Stimulated activated CD8-positive, alpha-beta memory T cell treated with anti-CD3 and anti-CD28 coated beads, Interleukin-7, amount 100 ng/mL, for 1 hour (primary cell): ENCODE measurements around the gene DPAGT1.
"Not testable (repeated sequence)": the region's sequence is repeated elsewhere in the genome, so short reads cannot be mapped to it uniquely, and the experiment has no call there.

ENCODE experiments used
- DNase-seq, 2 donors: peaks; one replicate each; pipeline ENCODE4 v3.0.0-alpha.2; 2020; ENCODE audit warnings: low read depth in 2 of 2

DPAGT1 gene

GRCh38 chr11:119115484-119116234, 14.0 kb upstream of the DPAGT1 start:
- no peak for DNase-seq

DNA sequence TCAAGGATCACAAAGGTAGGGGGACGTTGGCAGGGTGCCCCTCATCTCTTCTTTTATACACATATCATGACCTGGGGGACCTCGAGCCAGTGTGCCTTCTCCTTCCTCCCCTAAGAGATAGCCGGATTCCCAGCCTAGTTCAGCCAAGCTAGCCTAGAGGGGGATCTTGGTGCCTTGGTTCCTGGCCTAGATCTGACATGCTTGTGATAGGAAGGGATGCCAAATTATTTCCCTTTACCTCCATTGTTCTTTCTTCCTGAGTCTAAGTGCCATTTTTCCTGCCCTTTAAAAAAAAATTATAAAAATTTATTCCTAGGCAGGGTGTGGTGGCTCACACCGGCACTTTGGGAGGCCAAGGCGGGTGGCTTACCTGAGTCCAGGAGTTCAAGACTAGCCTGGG, 12.7 kb upstream of the DPAGT1 start:
- no peak for DNase-seq

DNA sequence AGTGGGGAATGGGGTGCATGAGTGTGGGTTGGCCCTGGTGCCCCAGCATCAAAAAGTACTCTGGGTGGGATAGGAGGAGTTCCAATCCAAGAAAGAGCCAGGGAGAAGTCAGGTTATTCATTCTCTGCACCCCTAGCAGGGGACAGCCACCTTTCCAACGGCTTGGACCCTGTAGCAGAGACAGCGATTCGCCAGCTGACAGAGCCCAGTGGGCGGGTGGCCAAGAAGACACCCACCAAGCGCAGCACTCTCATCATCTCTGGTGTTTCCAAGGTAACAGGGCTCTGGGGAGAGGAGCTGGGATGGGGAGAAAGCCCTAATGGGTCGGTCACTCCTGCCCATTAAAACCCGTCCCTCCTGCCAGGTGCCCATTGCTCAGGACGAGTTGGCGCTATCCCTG, 12.1 kb upstream of the DPAGT1 start:
- DNase-seq, result no peak

DNA sequence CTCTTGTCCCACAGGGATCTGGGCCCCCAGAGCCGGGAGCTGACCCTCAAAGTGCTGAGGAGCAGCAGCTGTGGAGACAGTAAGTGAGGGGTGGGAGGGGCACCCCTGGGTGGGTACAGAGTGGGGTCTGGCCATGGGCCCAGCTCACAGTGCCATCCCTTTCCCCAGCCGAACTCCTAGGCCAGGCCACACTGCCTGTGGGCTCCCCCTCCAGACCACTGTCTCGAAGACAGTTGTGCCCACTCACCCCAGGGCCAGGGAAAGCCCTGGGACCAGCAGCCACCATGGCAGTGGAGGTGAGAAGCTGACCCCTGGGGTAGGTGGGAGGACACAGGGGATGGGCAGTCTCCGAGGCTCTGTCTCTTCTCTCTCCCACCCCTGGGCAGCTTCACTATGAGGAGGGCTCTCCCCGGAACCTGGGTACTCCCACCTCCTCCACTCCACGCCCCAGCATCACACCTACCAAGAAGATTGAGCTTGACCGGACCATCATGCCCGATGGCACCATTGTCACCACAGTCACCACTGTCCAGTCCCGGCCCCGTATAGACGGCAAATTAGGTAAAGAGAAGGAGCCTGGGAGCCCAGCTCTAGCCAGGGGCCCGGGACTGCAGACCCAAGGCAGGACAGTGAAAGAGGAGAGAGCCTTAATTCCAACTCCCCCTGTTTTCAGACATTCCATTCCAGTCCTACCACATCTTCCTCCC, 10.8 kb upstream of the DPAGT1 start:
- no peak for DNase-seq

GRCh38 chr11:119111361-119111925, 9.8 kb upstream of the DPAGT1 start:
- DNase-seq, result no peak

DNA sequence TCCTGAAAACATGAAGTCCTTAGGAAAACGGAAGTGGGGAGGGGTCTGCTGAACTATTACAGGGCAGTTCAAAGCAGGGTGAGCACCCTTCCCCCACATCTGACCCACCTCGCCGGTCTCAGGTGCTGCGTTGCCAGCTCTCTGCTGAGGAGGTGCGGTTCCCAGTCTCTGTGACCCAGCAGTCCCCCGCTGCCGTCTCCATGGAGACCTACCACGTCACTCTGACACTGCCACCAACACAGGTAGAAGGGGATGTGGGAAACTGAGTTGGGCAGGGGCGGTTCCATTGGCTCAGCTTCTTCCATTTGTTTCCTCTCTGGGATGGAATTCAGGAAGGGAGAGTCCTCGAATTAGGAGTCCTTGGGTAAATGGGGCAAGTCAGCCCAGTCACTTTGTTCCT, 8.8 kb upstream of the DPAGT1 start:
- DNase-seq, result no peak

GRCh38 chr11:119109843-119110242, 8.2 kb upstream of the DPAGT1 start:
- DNase-seq, result no peak

GRCh38 chr11:119108857-119109221, 7.2 kb upstream of the DPAGT1 start:
- no peak for DNase-seq

DNA sequence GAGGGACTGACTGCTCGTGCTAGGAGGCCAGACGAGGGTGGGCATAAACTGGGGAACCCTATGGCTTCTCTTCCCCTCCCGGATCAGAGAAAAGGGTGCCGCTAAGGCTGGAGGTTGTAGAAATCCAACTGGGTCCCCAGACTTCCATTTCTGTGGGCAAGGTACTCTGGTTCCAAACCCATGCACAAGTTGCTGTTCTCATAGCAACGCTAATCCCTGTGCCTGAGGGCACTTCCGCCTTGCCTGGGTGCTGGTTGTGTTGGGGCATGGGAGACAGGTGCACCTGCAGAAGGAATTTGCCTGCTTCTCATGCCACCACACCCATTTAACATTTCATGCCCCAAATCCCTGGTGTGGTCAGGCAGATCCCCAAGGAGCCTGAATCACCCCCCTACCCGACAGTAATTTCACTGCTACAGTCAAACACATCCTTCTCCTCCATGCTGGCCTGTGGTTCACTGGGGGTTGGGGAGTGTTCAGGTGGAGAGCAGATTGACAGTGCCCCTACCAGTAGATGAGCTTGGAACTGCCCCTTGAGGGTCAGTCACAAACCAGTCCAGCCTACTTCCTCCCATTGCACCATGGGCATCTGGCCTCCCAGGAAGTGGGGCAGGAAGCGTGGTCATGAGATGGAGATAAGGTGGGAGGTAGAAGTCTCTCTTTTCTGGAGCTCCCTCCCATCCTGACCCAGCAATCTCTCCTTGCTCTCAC, 6.6 kb upstream of the DPAGT1 start:
- no peak for DNase-seq

GRCh38 chr11:119107538-119108145, 6.0 kb upstream of the DPAGT1 start:
- DNase-seq, result no peak

DNA sequence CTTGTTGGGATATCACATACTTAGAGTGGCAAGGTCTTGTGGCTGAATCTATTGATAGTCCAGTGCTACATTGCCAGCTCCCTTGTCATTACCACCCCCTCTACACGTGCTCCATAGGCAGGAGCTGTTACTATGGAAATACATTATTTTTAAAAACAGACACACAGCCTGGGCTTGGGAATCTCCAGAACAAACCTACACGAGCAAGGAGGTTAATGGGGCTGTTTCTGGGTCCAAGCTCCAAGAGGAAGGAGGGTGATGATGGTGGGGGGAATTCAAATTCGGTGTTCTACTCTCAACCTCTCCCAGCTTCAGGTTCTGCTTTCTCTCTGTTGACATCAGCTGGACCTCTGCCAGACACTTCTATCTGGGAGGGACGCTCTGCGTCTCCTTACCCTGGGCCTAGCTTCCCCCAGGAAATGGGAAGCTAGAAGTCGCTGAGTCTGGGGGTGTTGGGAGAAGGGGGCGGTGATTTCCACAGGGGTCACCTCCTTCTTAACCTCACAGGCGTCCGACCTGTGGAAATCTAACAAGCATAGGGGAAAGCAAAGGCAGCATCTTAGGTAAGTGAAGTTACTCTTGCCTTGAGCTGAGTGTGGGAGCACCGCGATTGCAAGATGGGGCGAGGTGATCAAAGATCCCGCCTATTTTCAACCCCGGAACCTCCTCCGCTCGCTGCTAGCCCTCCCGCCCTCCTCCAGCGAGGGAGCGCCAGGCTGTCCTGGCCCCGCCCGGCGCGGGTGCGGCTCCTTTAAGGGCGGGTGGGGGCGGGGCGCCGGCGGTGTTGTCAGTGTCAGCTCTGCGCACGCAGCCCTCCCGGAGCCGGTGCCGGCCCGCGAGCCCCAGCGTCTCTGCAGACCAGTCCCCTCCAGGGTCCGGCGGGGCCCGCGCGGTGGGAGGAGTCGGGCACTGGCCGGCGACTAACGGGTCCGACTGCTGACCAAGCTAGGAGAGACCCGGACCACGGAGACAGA, 5.2 kb upstream of the DPAGT1 start, which contains the start of gene C2CD2L:
C2CD2L (plus strand) TSS at position 781 of the 974 bp plus-strand sequence. CDS start 398 bp downstream, outside the sequence.
- peak; percentile 70 to 75 for DNase-seq

GRCh38 chr11:119103793-119104192, 2.1 kb upstream of the DPAGT1 start:
- DNase-seq, result no peak

DNA sequence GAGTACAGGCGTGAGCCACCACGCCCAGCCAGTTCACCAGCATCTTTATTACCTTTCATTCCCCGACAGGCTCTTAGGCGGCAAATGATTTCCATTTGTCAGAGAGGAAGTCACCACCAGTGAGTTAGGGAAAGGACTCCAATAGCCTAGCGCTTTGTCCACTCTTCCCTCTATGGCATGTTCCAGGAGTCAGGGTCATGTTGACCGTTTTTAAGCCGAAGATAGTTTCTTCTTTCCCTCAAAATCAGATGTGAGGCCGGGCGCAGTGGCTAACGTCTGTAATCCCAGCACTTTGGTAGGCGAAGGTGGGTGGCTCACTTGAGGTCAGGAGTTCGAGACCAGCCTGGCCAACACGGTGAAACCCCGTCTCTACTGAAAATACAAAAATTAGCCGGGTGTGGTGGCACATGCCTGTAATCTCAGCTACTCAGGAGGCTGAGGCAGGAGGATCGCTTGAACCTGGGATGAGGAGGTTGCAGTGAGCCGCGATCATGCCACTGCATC, 1.6 kb upstream of the DPAGT1 start:
- DNase-seq, result not testable (repeated sequence)

- no peak for DNase-seq
Observed at GRCh38 chr11:119100994-119101758, 477 bp downstream of the DPAGT1 start.

GRCh38 chr11:119100246-119100970, 1.2 kb downstream of the DPAGT1 start:
- DNase-seq, result no peak

DNA sequence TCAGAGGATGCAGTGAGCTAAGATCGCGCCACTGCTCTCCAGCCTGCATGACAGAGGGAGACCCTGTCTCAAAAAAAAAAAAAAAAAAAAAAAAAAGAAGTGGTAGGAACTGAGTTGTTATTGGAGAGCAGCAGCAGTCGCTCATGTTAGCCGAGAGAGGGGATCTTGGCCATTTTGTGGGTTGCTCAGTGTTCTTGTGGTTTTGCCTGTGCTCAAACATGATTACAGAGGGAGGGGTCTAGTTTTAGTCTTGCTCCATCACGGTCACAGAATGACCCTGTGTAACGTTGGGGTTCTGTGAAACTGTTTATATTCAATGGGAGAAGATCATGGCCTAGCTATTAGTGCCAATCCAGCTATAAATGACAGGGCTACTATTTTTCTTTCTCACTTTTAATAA, 1.9 kb downstream of the DPAGT1 start:
- no peak for DNase-seq

GRCh38 chr11:119095066-119095880, 6.4 kb downstream of the DPAGT1 start:
- DNase-seq, result peak; percentile 98

DNA sequence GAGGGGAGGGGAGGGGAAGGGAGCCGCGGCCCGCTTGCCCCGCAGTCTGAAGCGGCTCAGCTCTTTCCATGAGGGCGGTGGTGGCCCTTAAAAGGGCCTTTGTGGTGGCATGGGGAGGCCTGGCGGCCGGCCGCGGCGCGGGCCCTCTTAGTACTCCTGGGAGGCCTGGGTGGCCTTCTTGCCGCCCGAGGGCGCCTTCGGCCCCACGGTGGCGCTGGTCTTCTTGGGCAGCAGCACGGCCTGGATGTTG, 6.9 kb downstream of the DPAGT1 start:
- peak in 1 of 2 donors; percentile 31 for DNase-seq
